Activated CD4-positive, alpha-beta T cell treated with anti-CD3 and anti-CD28 coated beads, Interleukin-2, amount 10 ng/mL, durations not matched to agents 7 days and 5 days (primary cell): ENCODE data around the gene WWOX. TPM values are rescaled to one million over a fixed set of nuclear protein-coding genes. Genes with fewer than 3 reads are reported as not detected.

ENCODE experiments used
- CTCF ChIA-PET: fragments of 350-600 bp; sonication (Branson Sonifier 250); formaldehyde crosslinking; loops from one replicate; lab custom pipeline; 2021; ENCODE audit warnings: antibody characterized with exemption; lab: Charles Lee
- POLR2A ChIA-PET: fragments of 350-600 bp; sonication (Branson Sonifier 250); formaldehyde crosslinking; loops from one replicate; lab custom pipeline; 2021; ENCODE audit warnings: antibody characterized with exemption; lab: Charles Lee
- DNase-seq: peaks from one replicate; pipeline ENCODE4 v3.0.0-alpha.2; 2020
- H3K27ac Mint-ChIP-seq: one replicate; pipeline ENCODE4 v1.8.0; 2021; ENCODE audit warnings: mild to moderate bottlenecking, moderate library complexity, mixed read lengths
- H3K27me3 Mint-ChIP-seq: one replicate; pipeline ENCODE4 v1.8.0; 2021; ENCODE audit warnings: mixed read lengths
- H3K36me3 Mint-ChIP-seq: one replicate; pipeline ENCODE4 v1.8.0; 2021; ENCODE audit warnings: low read depth, mixed read lengths
- H3K4me1 Mint-ChIP-seq: one replicate; pipeline ENCODE4 v1.8.0; 2021; ENCODE audit warnings: mixed read lengths
- H3K4me3 Mint-ChIP-seq: one replicate; pipeline ENCODE4 v1.8.0; 2021; ENCODE audit warnings: mild to moderate bottlenecking, moderate library complexity, mixed read lengths
- H3K9me3 Mint-ChIP-seq: one replicate; pipeline ENCODE4 v1.8.0; 2021; ENCODE audit warnings: mixed read lengths
- total RNA-seq, 2 experiments: library from RNA; stranded (reverse); gene quantifications; one replicate each; pipeline ENCODE4 v1.2.3, GENCODE V29; 2021

WWOX gene
- total RNA-seq, 2 experiments from 2014 or later: 22.2 to 28.9 TPM

DNA sequence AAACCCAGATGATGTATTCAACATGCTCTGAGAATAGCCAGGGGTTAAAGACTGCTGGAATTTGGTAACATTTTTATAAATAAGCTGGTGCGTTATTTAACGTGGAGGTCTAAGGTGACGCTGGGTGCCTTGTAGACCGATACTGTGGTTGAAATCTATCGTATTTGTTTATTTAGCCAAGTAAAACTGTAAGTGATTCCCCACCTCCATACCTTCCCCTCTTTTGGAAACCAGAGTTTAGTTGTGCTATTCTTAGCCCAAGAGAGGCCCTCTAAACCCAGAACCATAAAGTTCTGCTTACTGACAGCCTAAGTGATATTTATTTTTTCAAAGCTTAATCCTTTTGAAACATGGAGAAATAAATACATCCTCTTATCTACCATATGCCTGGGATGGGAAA lies 744.5 kb downstream of the WWOX start:
- no peaks in the 10 kb centered on the region for H3K36me3 Mint-ChIP-seq
- peaks cover 3% of the 10 kb centered on the region for H3K9me3 Mint-ChIP-seq
- H3K4me1 Mint-ChIP-seq: no peaks in the 10 kb centered on the region
- H3K27me3 Mint-ChIP-seq: no peaks in the 10 kb centered on the region
- H3K27ac Mint-ChIP-seq: no peak overlapping the region
- CTCF ChIA-PET: interaction anchor here (1.0 kb wide), 1 partner anchor 45 kb away, joined by 4 read pairs; no protein-coding TSS in a partner anchor
- POLR2A ChIA-PET: no interaction called here
- H3K4me3 Mint-ChIP-seq: no peak overlapping the region
- no peak for DNase-seq

- no peaks in the 10 kb centered on the region for H3K4me1 Mint-ChIP-seq
Measured at GRCh38 chr16:78844682-78845081, 745.2 kb downstream of the WWOX start.

GRCh38 chr16:78851266-78851665 lies 751.8 kb downstream of the WWOX start:
- no peak for DNase-seq
- ChIA-PET POLR2A (no interaction called here), CTCF (interaction anchor here (0.6 to 1.6 kb wide), 2 partner anchors 14 to 393 kb away, joined by 4 read pairs; no protein-coding TSS in a partner anchor)
- Mint-ChIP-seq H3K27ac (no peak overlapping the region), H3K9me3 (peaks cover 3% of the 10 kb centered on the region), H3K36me3 (no peaks in the 10 kb centered on the region), H3K4me3 (no peak overlapping the region), H3K27me3 (no peaks in the 10 kb centered on the region), H3K4me1 (no peaks in the 10 kb centered on the region)

More at GRCh38 chr16:78844682-78845081, 745.2 kb downstream of the WWOX start:
- Mint-ChIP-seq H3K27me3 (no peaks in the 10 kb centered on the region), H3K9me3 (peaks cover 3% of the 10 kb centered on the region), H3K27ac (no peak overlapping the region), H3K4me3 (no peak overlapping the region), H3K36me3 (no peaks in the 10 kb centered on the region)
- POLR2A ChIA-PET: no interaction called here
- DNase-seq: no peak
- CTCF ChIA-PET: interaction anchor here (1.0 kb wide), 1 partner anchor 44 kb away, joined by 4 read pairs; no protein-coding TSS in a partner anchor

DNA sequence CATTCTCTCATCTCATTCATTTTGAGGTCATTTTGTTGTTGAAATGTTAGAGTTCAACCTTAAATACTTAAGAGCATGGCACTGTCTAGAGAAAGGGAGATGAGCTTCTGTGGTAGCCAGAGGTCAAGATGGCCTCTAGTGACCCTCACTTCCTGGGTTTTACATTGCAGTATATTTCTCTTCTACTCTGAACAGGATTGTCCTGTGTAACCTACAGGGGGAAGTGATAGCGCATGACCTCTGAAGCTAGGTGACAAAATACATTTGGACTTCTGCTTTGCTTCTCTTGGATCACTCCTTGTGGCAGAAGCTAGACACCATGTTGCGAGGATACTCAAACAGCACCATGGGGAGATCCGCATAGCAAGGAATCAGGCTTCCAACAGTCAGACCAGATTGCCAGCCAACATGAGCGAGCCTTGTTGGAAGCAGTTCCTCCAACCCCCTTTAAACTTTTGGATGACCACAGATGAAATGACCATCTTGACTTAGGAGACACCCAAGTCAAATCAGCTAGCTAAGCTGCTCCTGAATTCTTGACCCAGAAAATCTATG lies 752.7 kb downstream of the WWOX start:
- Mint-ChIP-seq H3K4me1 (no peaks in the 10 kb centered on the region), H3K9me3 (peaks cover 3% of the 10 kb centered on the region), H3K36me3 (no peaks in the 10 kb centered on the region), H3K27me3 (no peaks in the 10 kb centered on the region), H3K27ac (no peak overlapping the region), H3K4me3 (no peak overlapping the region)
- POLR2A ChIA-PET: no interaction called here
- CTCF ChIA-PET: interaction anchor here (1.6 kb wide), 1 partner anchor 15 kb away, joined by 4 read pairs; no protein-coding TSS in a partner anchor
- no peak for DNase-seq

- ChIA-PET POLR2A (no interaction called here), CTCF (interaction anchor here (0.6 kb wide), 1 partner anchor 93 kb away, joined by 3 read pairs; no protein-coding TSS in a partner anchor)
- Mint-ChIP-seq H3K4me3 (no peak overlapping the region), H3K27me3 (no peaks in the 10 kb centered on the region), H3K36me3 (peaks cover 3% of the 10 kb centered on the region), H3K27ac (no peak overlapping the region), H3K9me3 (peaks cover 5% of the 10 kb centered on the region), H3K4me1 (no peaks in the 10 kb centered on the region)
- DNase-seq: no peak
Measured at GRCh38 chr16:78862022-78862421, 762.6 kb downstream of the WWOX start.

- Mint-ChIP-seq H3K27ac (no peak overlapping the region), H3K36me3 (peaks cover 3% of the 10 kb centered on the region), H3K4me1 (no peaks in the 10 kb centered on the region), H3K9me3 (peaks cover 13% of the 10 kb centered on the region), H3K4me3 (no peak overlapping the region), H3K27me3 (no peaks in the 10 kb centered on the region)
- CTCF ChIA-PET: no interaction called here
- POLR2A ChIA-PET: no interaction called here
- DNase-seq: no peak
Measured at GRCh38 chr16:78866521-78866920, 767.1 kb downstream of the WWOX start.

DNA sequence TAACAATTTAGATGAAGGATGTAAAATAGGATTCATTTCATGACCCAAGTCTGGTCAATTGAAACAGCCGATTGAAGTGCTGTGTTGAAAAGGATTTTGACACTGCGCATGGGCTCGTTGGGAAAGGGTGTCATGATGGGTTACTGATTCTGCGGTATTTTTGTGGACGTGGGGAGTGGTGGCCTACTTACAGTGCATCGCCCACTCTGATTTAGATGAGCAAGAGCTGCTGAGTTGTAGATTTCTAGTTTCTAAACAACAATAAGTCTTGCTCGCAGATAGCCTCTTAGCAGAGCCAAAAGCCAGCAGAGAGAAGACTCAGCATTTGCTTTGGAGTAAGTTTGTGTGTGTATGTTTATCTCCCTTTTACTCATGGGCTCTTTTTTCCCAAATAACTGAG lies 770.0 kb downstream of the WWOX start:
- Mint-ChIP-seq H3K4me3 (no peak overlapping the region), H3K36me3 (no peaks in the 10 kb centered on the region), H3K27ac (no peak overlapping the region), H3K9me3 (peaks cover 7% of the 10 kb centered on the region), H3K27me3 (no peaks in the 10 kb centered on the region), H3K4me1 (no peaks in the 10 kb centered on the region)
- no peak for DNase-seq
- ChIA-PET CTCF (interaction anchor here (0.6 to 1.0 kb wide), 2 partner anchors 22 to 700 kb away, joined by 3 read pairs; no protein-coding TSS in a partner anchor), POLR2A (no interaction called here)

DNA sequence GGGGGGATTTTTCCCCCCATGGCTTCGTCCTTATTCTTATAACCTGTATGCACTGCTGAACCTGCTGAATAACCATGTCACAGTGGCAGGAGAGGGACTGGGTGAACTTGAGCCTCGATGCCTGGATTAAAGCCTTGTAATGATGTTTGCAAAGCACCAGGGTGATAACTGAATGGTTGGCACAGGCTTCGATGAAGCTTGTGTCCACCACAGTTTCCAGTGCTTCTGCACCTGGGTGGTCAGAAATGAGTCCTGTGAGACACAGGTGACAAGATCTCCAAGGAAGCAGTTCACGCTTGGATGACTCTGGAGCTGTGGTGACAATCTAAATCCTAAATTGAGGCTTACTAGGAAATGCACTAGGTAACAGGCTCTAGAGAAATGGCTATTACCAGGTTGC lies 771.8 kb downstream of the WWOX start:
- Mint-ChIP-seq H3K27me3 (no peaks in the 10 kb centered on the region), H3K4me1 (no peaks in the 10 kb centered on the region), H3K4me3 (no peak overlapping the region), H3K36me3 (no peaks in the 10 kb centered on the region), H3K9me3 (peaks cover 7% of the 10 kb centered on the region), H3K27ac (no peak overlapping the region)
- DNase-seq: no peak
- POLR2A ChIA-PET: no interaction called here
- CTCF ChIA-PET: interaction anchor here (0.6 to 1.6 kb wide), 4 partner anchors 12 to 899 kb away, joined by 3 to 6 read pairs (median 4); no protein-coding TSS in a partner anchor

DNA sequence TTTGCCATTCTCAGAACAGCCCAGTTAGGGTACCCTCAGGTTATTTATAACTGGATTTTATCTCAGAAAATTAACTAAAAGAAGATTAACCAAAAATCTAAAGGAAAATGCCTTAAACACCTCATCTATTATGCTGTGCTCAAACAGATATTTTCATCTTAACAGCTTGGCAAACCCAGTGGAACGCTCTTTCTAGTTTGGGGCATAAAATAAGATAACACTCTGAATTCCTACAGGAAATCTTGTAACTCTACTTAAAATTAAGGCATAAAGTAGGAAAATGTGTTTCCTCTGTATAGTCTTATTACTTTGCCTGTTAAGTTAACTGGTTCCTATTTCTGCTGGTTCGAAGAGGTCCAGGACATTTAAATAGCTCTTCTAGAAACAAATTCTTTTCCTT lies 777.2 kb downstream of the WWOX start:
- H3K4me3 Mint-ChIP-seq: no peak overlapping the region
- CTCF ChIA-PET: no interaction called here
- H3K36me3 Mint-ChIP-seq: no peaks in the 10 kb centered on the region
- no peaks in the 10 kb centered on the region for H3K27me3 Mint-ChIP-seq
- no peaks in the 10 kb centered on the region for H3K4me1 Mint-ChIP-seq
- POLR2A ChIA-PET: no interaction called here
- H3K27ac Mint-ChIP-seq: no peak overlapping the region
- H3K9me3 Mint-ChIP-seq: no peaks in the 10 kb centered on the region
- no peak for DNase-seq

GRCh38 chr16:78877114-78877655 lies 777.7 kb downstream of the WWOX start:
- ChIA-PET CTCF (no interaction called here), POLR2A (no interaction called here)
- no peaks in the 10 kb centered on the region for H3K4me1 Mint-ChIP-seq
- DNase-seq: no peak
- H3K27me3 Mint-ChIP-seq: no peaks in the 10 kb centered on the region
- no peaks in the 10 kb centered on the region for H3K9me3 Mint-ChIP-seq
- no peak overlapping the region for H3K4me3 Mint-ChIP-seq
- no peaks in the 10 kb centered on the region for H3K36me3 Mint-ChIP-seq
- no peak overlapping the region for H3K27ac Mint-ChIP-seq

GRCh38 chr16:78878570-78878969 lies 779.1 kb downstream of the WWOX start:
- Mint-ChIP-seq H3K4me3 (no peak overlapping the region), H3K36me3 (no peaks in the 10 kb centered on the region), H3K4me1 (no peaks in the 10 kb centered on the region), H3K9me3 (no peaks in the 10 kb centered on the region), H3K27me3 (no peaks in the 10 kb centered on the region), H3K27ac (no peak overlapping the region)
- DNase-seq: no peak
- POLR2A ChIA-PET: no interaction called here
- CTCF ChIA-PET: interaction anchor here (0.6 to 3.0 kb wide), 3 partner anchors 10 to 201 kb away, joined by 3 to 11 read pairs (median 3); no protein-coding TSS in a partner anchor

DNA sequence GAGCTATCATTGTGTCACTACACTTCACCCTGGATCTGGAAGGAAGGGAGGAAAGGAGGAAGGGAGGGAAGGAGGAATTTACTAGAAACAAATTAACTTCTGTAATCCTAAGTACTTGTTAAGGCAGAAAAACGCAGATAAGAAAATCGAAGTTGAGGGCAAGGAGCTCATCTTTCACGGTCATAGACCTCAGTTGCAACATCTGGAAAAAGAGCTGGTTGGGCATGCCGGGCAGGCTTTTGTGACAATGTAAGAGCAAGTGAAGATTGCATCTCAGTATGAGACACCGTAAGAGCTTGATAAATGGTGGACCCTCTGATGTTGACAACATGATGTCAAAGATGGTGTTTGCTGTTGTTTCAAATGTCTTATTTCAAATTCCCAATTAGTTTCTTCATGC lies 779.6 kb downstream of the WWOX start:
- POLR2A ChIA-PET: no interaction called here
- DNase-seq: no peak
- Mint-ChIP-seq H3K27ac (no peak overlapping the region), H3K27me3 (no peaks in the 10 kb centered on the region), H3K4me1 (no peaks in the 10 kb centered on the region), H3K36me3 (no peaks in the 10 kb centered on the region), H3K4me3 (no peak overlapping the region), H3K9me3 (no peaks in the 10 kb centered on the region)
- CTCF ChIA-PET: interaction anchor here (0.6 to 3.0 kb wide), 2 partner anchors 9 to 201 kb away, joined by 3 to 11 read pairs; no protein-coding TSS in a partner anchor

- ChIA-PET POLR2A (no interaction called here), CTCF (interaction anchor here (1.0 kb wide), 1 partner anchor 716 kb away, joined by 3 read pairs; no protein-coding TSS in a partner anchor)
- H3K27ac Mint-ChIP-seq: no peak overlapping the region
Measured at GRCh38 chr16:78882150-78882549, 782.7 kb downstream of the WWOX start.

More at GRCh38 chr16:78882150-78882549, 782.7 kb downstream of the WWOX start:
- Mint-ChIP-seq H3K4me3 (no peak overlapping the region), H3K9me3 (no peaks in the 10 kb centered on the region), H3K4me1 (no peaks in the 10 kb centered on the region), H3K27me3 (no peaks in the 10 kb centered on the region), H3K36me3 (no peaks in the 10 kb centered on the region)
- DNase-seq: no peak
